ENCODE results near the gene ETV4.

The ETV4 gene

DNA sequence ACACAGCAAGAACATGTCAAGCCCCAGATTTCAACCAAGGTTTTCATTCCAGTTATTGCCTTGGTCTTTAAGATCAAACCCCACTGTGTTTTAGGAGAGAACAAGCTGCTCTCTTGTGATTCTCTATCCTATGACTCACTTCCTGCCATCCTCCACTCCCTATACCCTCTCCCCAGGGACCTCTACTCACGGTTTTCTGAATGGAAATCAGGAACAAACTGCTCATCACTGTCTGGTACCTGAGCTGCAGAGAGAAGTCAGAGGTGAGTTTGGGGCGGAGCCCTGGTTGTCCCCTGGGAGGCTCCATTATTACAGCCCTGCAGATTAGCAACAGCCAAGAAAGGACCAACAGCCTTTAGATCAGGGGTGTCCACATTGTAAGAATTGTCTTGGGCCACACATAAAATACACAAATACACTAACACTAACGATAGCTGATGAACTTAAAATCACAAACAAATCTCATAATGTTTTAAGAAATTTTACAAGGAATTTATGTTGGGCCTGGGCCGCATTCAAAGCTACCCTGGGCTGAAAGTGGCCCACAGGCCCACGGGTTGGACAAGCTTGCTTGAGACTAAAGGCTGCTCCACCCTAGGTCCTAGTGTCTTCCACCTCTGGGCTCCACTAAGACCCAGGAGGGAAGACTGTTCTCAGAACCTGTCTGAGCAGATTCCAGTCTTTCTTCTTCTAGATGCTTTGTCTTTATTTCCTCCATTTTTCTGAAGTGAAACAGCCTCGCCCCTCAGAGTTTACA is 9.7 kb downstream of the ETV4 start:
- TF ChIP-seq, protein P1, sequence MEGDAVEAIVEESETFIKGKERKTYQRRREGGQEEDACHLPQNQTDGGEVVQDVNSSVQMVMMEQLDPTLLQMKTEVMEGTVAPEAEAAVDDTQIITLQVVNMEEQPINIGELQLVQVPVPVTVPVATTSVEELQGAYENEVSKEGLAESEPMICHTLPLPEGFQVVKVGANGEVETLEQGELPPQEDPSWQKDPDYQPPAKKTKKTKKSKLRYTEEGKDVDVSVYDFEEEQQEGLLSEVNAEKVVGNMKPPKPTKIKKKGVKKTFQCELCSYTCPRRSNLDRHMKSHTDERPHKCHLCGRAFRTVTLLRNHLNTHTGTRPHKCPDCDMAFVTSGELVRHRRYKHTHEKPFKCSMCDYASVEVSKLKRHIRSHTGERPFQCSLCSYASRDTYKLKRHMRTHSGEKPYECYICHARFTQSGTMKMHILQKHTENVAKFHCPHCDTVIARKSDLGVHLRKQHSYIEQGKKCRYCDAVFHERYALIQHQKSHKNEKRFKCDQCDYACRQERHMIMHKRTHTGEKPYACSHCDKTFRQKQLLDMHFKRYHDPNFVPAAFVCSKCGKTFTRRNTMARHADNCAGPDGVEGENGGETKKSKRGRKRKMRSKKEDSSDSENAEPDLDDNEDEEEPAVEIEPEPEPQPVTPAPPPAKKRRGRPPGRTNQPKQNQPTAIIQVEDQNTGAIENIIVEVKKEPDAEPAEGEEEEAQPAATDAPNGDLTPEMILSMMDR (IDR thresholded peaks at IDR 0.05; ENCODE audit: extremely low read depth, insufficient read depth, missing control alignments), result no peak
- in situ Hi-C loops (cut with MboI; ENCODE audit: low pct_unique_long_range_greater_than_20kb, low sequenced_read_pairs, unreplicated experiment), result no loop called here
- no peak for DNase-seq (ENCODE audit: low spot score)

DNA sequence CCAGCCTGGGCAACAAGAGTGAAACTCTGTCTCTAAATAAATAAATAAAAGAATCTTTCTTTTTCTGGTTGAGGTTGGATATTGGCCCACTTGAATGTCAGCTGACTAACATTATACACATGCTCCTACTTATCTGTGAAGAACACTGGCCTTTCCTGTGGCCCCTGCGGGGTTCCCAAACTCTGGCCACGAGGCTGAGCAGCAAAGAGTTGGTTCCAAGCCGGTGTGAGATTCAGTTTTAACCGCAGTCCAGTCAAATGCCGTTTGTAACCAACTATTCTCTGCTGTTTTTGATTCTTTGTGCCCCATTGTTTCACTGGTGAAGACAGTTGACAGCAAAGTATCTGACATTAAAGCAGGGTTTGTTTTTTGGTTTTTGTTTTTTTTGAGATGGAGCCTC is 11.2 kb downstream of the ETV4 start:
- in situ Hi-C loops (cut with MboI; ENCODE audit: low pct_unique_long_range_greater_than_20kb, low sequenced_read_pairs, unreplicated experiment), result no loop called here
- TF ChIP-seq, protein P1 (IDR thresholded peaks at IDR 0.05; ENCODE audit: extremely low read depth, insufficient read depth, missing control alignments), result no peak
- DNase-seq (ENCODE audit: low spot score), result no peak

DNA sequence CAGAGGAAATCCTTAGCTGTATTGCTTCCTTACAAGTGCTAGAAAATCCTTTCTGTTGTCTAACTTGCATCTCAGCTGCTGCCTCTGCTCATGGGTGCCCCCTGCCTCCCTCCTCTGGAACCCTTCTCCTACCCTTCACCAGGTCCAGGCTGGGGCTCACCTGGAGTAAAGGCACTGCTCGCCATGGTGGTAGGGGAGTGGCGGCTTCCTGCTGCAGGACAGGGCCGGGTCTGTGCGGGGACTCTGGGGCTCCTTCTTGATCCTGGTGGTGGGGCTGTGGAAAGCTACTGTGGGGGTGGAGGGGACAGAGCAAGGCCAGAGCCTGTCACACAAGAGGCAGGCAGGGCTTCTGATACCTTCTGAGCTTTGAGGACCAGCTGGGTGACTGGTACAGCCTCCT is 12.4 kb downstream of the ETV4 start:
- DNase-seq (ENCODE audit: low spot score), result no peak
- TF ChIP-seq, protein P1 (IDR thresholded peaks at IDR 0.05; ENCODE audit: extremely low read depth, insufficient read depth, missing control alignments), result peak; percentile 1
- in situ Hi-C loops (cut with MboI; ENCODE audit: low pct_unique_long_range_greater_than_20kb, low sequenced_read_pairs, unreplicated experiment), result no loop called here

DNA sequence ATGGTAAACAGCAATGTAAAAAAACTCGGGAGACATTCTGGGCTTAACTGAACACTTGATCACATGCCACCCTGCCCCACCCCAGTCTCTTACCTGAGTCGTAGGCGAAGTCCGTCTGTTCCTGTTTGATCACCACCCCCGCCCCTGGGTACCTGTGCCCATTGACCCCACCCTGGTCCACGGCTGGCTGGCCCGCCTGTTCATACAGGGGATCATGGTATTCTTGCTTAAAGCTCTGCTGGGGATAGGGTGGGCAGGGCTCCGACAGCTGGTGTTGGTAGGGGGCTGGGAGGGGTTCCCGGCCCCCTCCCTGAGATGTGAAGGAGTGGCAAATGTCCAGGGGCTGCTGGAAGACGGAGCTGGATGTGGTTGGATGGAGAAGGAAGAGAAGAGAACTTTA is 13.6 kb downstream of the ETV4 start:
- no peak for DNase-seq (ENCODE audit: low spot score)
- TF ChIP-seq, protein P1 (IDR thresholded peaks at IDR 0.05; ENCODE audit: extremely low read depth, insufficient read depth, missing control alignments), result no peak
- in situ Hi-C loops (cut with MboI; ENCODE audit: low pct_unique_long_range_greater_than_20kb, low sequenced_read_pairs, unreplicated experiment), result no loop called here

DNA sequence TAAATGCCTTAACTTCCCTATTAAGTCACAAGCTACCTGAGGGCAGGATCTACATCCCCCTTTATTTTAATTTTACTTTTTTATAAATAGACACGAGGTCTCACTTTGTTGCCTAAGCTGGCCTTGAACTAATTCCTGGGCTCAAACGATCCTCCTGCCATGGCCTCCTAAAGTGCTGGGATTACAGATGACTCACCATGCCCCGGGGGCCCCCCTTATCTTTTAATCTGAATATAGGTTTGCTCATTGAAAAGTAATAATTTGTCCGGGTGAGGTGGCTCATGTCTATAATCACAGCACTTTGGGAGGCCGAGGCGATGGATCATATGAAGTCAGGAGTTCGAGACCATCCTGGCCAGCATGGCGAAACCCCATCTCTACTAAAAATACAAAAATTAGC is 14.2 kb downstream of the ETV4 start:
- TF ChIP-seq, protein P1 (IDR thresholded peaks at IDR 0.05; ENCODE audit: extremely low read depth, insufficient read depth, missing control alignments), result no peak
- DNase-seq (ENCODE audit: low spot score), result no peak
- in situ Hi-C loops (cut with MboI; ENCODE audit: low pct_unique_long_range_greater_than_20kb, low sequenced_read_pairs, unreplicated experiment), result no loop called here

DNA sequence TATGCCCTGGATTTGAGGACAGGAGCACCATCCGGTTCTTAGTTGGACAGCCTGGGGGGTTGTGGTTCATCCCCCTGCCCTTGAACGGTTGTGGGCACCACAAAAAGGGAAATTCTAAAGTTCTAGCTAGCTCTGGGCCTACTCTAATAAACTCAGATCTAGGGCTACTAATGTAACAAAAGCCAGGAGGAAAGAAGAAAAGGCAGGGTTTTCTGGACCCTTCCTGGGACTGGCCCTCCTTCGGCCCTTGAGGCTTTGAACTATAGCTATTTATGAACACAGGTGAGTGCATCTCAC is 15.1 kb downstream of the ETV4 start:
- in situ Hi-C loops (cut with MboI; ENCODE audit: low pct_unique_long_range_greater_than_20kb, low sequenced_read_pairs, unreplicated experiment), result no loop called here
- TF ChIP-seq, protein P1 (IDR thresholded peaks at IDR 0.05; ENCODE audit: extremely low read depth, insufficient read depth, missing control alignments), result no peak
- no peak for DNase-seq (ENCODE audit: low spot score)

Data from GM13977 (cell line).